Neural progenitor cell (in vitro differentiated cells): Measurements from ENCODE around the gene BIRC7. TPM values are rescaled to one million over a fixed set of nuclear protein-coding genes. Genes with fewer than 3 reads are reported as not detected.

ENCODE experiments used
- DNase-seq: peaks from one replicate; pipeline ENCODE4 v3.0.0-alpha.2; 2016; ENCODE audit warnings: low spot score
- H2AFZ ChIP-seq: fragments of 200-600 bp; sonication (generic); replicated peaks from 2 replicates; pipeline ENCODE4 v1.6.1; 2016; ENCODE audit warnings: antibody characterized with exemption
- H3F3A ChIP-seq: fragments of 200-600 bp; sonication (generic); 2 replicates; pipeline ENCODE4 v1.6.1; 2016; ENCODE audit warnings: antibody characterized with exemption, low read depth
- H3K27ac ChIP-seq: fragments of 200-600 bp; sonication (generic); 2 replicates; pipeline ENCODE4 v1.5.1; 2016; ENCODE audit warnings: mild to moderate bottlenecking
- H3K27me3 ChIP-seq: fragments of 200-600 bp; sonication (generic); 2 replicates; pipeline ENCODE4 v1.6.1; 2016; ENCODE audit warnings: mild to moderate bottlenecking, moderate library complexity
- H3K36me3 ChIP-seq: fragments of 200-600 bp; sonication (generic); 2 replicates; pipeline ENCODE4 v1.5.1; 2016
- H3K4me1 ChIP-seq: fragments of 200-600 bp; sonication (generic); 2 replicates; pipeline ENCODE4 v1.6.1; 2016; ENCODE audit warnings: mixed run types
- H3K4me2 ChIP-seq: fragments of 200-600 bp; sonication (generic); 2 replicates; pipeline ENCODE4 v1.6.1; 2016
- H3K4me3 ChIP-seq: fragments of 200-600 bp; sonication (generic); 2 replicates; pipeline ENCODE4 v1.5.1; 2016
- H3K79me2 ChIP-seq: fragments of 200-600 bp; sonication (generic); 2 replicates; pipeline ENCODE4 v1.6.1; 2016; ENCODE audit warnings: low read depth
- H3K9ac ChIP-seq: fragments of 200-600 bp; sonication (generic); 2 replicates; pipeline ENCODE4 v1.6.1; 2016
- H3K9me3 ChIP-seq: fragments of 200-600 bp; sonication (generic); 2 replicates; pipeline ENCODE4 v1.5.1; 2016; ENCODE audit warnings: low read depth
- H4K20me1 ChIP-seq: fragments of 200-600 bp; sonication (generic); 2 replicates; pipeline ENCODE4 v1.6.1; 2016; ENCODE audit warnings: low read depth
- H3K27ac Mint-ChIP-seq: 3 replicates; pipeline ENCODE4 v1.8.0; 2021; ENCODE audit warnings: mixed read lengths
- H3K27me3 Mint-ChIP-seq: 2 replicates; pipeline ENCODE4 v1.8.0; 2022; ENCODE audit warnings: low read depth, mild to moderate bottlenecking, inconsistent platforms, moderate library complexity, mixed read lengths; ENCODE audit not compliant: insufficient read depth
- H3K36me3 Mint-ChIP-seq: 3 replicates; pipeline ENCODE4 v1.8.0; 2021; ENCODE audit warnings: mixed read lengths
- H3K4me1 Mint-ChIP-seq: 3 replicates; pipeline ENCODE4 v1.8.0; 2021; ENCODE audit warnings: mixed read lengths
- H3K4me3 Mint-ChIP-seq: 3 replicates; pipeline ENCODE4 v1.8.0; 2021; ENCODE audit warnings: mild to moderate bottlenecking, moderate library complexity, mixed read lengths
- H3K9me3 Mint-ChIP-seq: 3 replicates; pipeline ENCODE4 v1.8.0; 2020; ENCODE audit warnings: mixed read lengths
- EZH2 ChIP-seq: fragments of 200-600 bp; sonication (generic); IDR thresholded peaks from 2 replicates; pipeline ENCODE4 v1.6.1; 2017; ENCODE audit warnings: antibody characterized with exemption, mild to moderate bottlenecking, moderate library complexity
- EZH2phosphoT487 ChIP-seq: fragments of 200-600 bp; sonication (generic); IDR thresholded peaks from 2 replicates; pipeline ENCODE4 v1.6.1; 2017; ENCODE audit warnings: antibody characterized with exemption
- total RNA-seq: library from RNA; depleted of rRNA; stranded (reverse); fragments of >200 nt; gene quantifications from 2 replicates; pipeline ENCODE4 v1.2.3, GENCODE V29; 2015; ENCODE audit warnings: low replicate concordance
- TF ChIP-seq, protein P1 (sequence below): fragments of 200-600 bp; sonication (generic); IDR thresholded peaks from 2 replicates; pipeline ENCODE4 v1.5.1; 2017; ENCODE audit warnings: antibody characterized with exemption, mild to moderate bottlenecking

Gene BIRC7
- total RNA-seq, 1 donor from 2014 or later = not detected

DNA sequence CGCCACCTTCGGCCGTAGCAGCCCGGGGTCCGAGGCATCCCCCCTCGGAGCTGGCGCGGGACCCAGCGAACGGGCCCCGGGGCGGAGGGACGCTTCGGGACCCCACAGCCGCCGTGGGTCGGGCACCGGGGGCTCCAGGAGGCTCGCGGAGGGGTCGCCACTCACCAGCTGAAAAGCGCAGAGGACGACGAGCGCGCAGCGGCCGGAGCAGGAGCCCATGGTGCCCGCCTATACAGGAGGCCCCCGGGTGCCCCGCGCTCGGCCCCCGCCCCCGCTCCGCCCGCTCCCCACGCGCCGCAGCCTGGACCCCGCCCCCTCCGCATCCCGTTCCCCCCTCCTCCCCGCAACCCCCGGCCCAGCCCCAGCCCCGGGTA lies 18.5 kb downstream of the BIRC7 start, which contains the start of gene NKAIN4:
NKAIN4 (minus strand) TSS at position 232 of the 374 bp plus-strand sequence; CDS start at position 219, 13 bp downstream.
- Histone ChIP-seq H2AFZ (peak within 1 kb of the TSS; percentile 69), H3K9ac (no peak within 1 kb of the TSS), H3F3A (peaks cover 43% of the 10 kb centered on the region), H3K79me2 (no peaks in the 10 kb centered on the region), H3K36me3 (no peaks in the 10 kb centered on the region), H3K27me3 (peaks cover 26% of the 10 kb centered on the region), H3K9me3 (no peaks in the 10 kb centered on the region), H3K27ac (no peak within 1 kb of the TSS), H3K4me1 (peaks cover 25% of the 10 kb centered on the region), H3K4me3 (peak within 1 kb of the TSS; percentile 76), H4K20me1 (peaks cover 15% of the 10 kb centered on the region), H3K4me2 (peak within 1 kb of the TSS; percentile 91)
- Mint-ChIP-seq H3K4me3 (peak within 1 kb of the TSS; percentile 88), H3K36me3 (peaks cover 6% of the 10 kb centered on the region), H3K27ac (peak within 1 kb of the TSS; percentile 39), H3K9me3 (peaks cover 4% of the 10 kb centered on the region), H3K4me1 (peaks cover 54% of the 10 kb centered on the region), H3K27me3 (peaks cover 19% of the 10 kb centered on the region)
- TF ChIP-seq, protein P1, sequence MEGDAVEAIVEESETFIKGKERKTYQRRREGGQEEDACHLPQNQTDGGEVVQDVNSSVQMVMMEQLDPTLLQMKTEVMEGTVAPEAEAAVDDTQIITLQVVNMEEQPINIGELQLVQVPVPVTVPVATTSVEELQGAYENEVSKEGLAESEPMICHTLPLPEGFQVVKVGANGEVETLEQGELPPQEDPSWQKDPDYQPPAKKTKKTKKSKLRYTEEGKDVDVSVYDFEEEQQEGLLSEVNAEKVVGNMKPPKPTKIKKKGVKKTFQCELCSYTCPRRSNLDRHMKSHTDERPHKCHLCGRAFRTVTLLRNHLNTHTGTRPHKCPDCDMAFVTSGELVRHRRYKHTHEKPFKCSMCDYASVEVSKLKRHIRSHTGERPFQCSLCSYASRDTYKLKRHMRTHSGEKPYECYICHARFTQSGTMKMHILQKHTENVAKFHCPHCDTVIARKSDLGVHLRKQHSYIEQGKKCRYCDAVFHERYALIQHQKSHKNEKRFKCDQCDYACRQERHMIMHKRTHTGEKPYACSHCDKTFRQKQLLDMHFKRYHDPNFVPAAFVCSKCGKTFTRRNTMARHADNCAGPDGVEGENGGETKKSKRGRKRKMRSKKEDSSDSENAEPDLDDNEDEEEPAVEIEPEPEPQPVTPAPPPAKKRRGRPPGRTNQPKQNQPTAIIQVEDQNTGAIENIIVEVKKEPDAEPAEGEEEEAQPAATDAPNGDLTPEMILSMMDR = no peak
- peak; percentile 18 for TF ChIP-seq EZH2
- DNase-seq = no peak

DNA sequence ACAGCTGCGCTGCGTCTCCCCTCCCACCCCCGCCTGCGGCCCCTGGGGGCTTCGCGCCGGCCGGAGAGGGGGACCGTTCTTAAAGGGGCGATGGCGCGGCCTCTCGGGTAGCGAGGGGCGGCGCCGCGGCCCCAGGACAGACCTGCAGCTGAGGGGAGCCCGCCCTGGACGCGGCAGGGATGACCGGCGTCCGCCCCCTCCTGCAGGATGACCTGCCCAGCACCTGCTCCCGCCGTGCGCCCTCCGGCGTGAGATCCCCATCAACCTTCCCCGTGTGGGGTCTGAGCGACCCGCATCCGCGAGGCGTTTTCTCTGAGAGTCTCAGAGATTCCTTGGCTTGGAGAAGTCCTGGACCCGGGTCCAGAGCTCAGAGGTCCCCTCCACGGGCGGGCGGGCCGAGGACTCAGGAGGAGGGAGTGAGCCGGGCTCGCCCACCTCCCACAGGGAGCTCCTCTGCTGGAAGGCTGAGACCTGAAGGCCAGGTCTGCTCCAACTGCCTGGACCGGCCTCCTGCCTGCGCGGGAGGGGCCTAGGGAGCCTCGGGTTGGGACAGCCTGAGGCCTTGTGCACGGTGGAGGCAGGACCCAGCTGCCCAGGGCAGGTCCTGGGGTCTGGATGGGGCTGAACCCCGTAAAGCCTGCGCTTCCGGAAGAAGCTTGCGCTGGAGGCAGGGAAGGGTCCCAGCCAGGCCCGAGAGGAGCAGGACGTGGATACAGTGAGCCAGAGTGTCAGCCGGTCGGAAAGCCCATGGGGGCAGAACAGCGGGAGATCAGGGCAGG lies 19.1 kb downstream of the BIRC7 start:
- peaks cover 26% of the 10 kb centered on the region for H3K27me3 ChIP-seq

DNA sequence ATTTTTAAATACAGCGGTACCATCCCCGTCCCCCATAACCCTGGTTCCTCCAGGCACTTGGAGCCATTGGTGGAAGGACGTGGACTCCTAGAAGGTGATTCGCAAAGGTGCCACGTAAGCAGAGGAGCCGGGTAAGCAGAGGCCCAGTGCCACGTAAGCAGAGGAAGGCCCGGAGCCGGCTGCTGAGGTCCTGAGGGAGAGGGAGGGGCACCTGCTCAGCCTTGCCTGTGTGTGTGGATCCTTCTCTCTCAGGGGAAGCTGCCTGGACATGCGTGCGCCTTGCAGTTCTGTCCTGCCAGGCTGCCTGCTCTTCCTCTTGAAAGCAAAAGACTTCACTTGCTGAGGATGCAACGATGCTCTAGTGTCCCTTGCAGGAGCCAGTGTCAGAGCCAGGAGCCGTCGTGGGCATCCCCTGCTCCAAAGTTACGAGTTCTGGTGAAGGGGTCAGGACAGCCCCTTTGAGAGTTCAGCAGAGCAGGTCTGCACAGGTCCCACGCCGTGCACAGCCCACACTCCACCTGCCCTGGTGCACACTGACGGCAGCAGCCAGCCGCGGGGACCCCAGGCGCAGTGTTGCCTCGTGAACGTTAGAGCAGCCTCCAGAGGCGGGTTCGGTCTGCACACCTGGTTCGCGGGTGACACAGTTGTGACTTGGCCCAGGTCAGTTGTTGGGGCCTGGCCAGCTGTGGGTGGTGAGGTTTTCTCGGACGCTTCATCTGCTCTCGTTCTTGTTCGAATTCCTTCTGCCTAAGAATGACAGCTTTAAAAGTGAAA lies 20.4 kb downstream of the BIRC7 start:
- H3K27me3 ChIP-seq = peaks cover 26% of the 10 kb centered on the region
- H3K9ac ChIP-seq = no peak overlapping the region
- peaks cover 48% of the 10 kb centered on the region for H3F3A ChIP-seq
- no peak overlapping the region for H2AFZ ChIP-seq
- H3K4me1 ChIP-seq = peaks cover 36% of the 10 kb centered on the region
- DNase-seq = no peak
- H3K4me3 ChIP-seq = no peak overlapping the region
- no peaks in the 10 kb centered on the region for H3K79me2 ChIP-seq
- H3K36me3 ChIP-seq = no peaks in the 10 kb centered on the region
- Mint-ChIP-seq H3K4me1 (peaks cover 62% of the 10 kb centered on the region), H3K9me3 (peaks cover under 1% of the 10 kb centered on the region), H3K27ac (no peak overlapping the region), H3K27me3 (peaks cover 19% of the 10 kb centered on the region), H3K36me3 (peaks cover 4% of the 10 kb centered on the region), H3K4me3 (peak overlapping the region; percentile 71)
- TF ChIP-seq EZH2phosphoT487 (no peak), EZH2 (no peak)
- TF ChIP-seq, protein P1 = no peak
- H3K4me2 ChIP-seq = no peak overlapping the region
- H4K20me1 ChIP-seq = peaks cover 15% of the 10 kb centered on the region
- no peak overlapping the region for H3K27ac ChIP-seq
- H3K9me3 ChIP-seq = no peaks in the 10 kb centered on the region

More for the DNA sequence above, 19.1 kb downstream of the BIRC7 start:
- peaks cover 15% of the 10 kb centered on the region for H4K20me1 ChIP-seq
- Mint-ChIP-seq H3K4me3 (peak overlapping the region; percentile 88), H3K27ac (peak overlapping the region; percentile 39), H3K4me1 (peaks cover 53% of the 10 kb centered on the region), H3K9me3 (peaks cover 4% of the 10 kb centered on the region), H3K27me3 (peaks cover 19% of the 10 kb centered on the region), H3K36me3 (peaks cover 4% of the 10 kb centered on the region)
- no peaks in the 10 kb centered on the region for H3K36me3 ChIP-seq
- H3K79me2 ChIP-seq = no peaks in the 10 kb centered on the region
- no peaks in the 10 kb centered on the region for H3K9me3 ChIP-seq
- peak overlapping the region; percentile 76 for H3K4me3 ChIP-seq
- no peak overlapping the region for H3K9ac ChIP-seq
- H3K4me1 ChIP-seq = peaks cover 25% of the 10 kb centered on the region
- H2AFZ ChIP-seq = peak overlapping the region; percentile 69
- peaks cover 43% of the 10 kb centered on the region for H3F3A ChIP-seq
- TF ChIP-seq EZH2 (peak; percentile 50), EZH2phosphoT487 (no peak)
- TF ChIP-seq, protein P1 = peak; percentile 47
- peak overlapping the region; percentile 91 for H3K4me2 ChIP-seq
- peak; percentile 79 for DNase-seq
- H3K27ac ChIP-seq = no peak overlapping the region
